Measurements from ENCODE around the gene CYP21A2.
A peak's percentile ranks its signal among the peaks of the same experiment; 100 is the strongest.
"Not testable (repeated sequence)": the region's sequence is repeated elsewhere in the genome, so short reads cannot be mapped to it uniquely, and the experiment has no call there.

Gene CYP21A2

DNA sequence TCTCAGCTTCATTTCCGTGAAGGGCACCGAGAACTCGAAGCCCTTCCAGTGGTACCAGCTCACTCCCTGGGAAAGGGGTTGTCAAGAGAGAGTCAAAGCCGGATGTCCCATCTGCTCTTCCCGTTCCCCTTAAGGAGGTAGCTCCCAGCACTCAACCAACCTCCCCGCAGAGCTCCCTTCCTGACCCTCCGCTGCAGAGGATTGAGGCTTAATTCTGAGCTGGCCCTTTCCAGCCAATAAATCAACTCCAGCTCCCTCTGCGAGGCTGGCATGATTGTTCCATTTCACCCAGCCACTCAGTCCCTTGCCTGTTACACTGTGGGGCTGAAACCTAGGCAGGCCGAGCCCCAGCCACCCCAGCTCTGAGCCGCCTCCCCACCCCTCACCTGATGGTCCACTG lies 3.2 kb downstream of the CYP21A2 start:
- not testable (repeated sequence) for DNase-seq

DNA sequence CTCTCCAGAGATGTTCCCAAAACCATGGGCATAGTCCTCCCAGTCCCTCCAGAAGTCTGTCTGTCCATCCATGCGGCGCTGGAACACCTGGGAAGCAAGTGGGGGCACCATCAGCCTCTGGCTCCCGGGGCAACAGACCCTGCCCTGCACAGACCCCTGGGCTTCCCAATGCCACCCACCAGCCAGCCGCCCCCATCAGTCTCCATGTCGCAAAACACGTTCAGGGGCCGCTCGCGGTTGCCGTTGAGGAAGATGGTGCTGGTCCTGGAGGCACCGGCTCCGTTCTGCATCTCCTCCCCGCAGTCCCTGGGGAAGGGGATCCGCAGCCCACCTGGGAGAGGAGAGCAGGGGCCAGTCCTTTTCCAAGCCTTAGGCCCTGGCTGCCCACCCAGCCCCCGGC lies 4.1 kb downstream of the CYP21A2 start:
- H3K9me3 ChIP-seq; DNase-seq; H3K4me3 ChIP-seq; H3K27me3 ChIP-seq; H3K27ac ChIP-seq; H3K36me3 ChIP-seq; intact Hi-C loops (cut with DNase I; ENCODE audit: low total_unique reads): not testable (repeated sequence)
- peaks cover 0 to 14% (median 7%) of the 10 kb centered on the region in 4 donors for H3K4me1 ChIP-seq

More for the DNA sequence above, 3.2 kb downstream of the CYP21A2 start:
- H3K4me1 ChIP-seq; H3K36me3 ChIP-seq; intact Hi-C loops (cut with DNase I; ENCODE audit: low total_unique reads); H3K27me3 ChIP-seq; H3K9me3 ChIP-seq; H3K4me3 ChIP-seq; H3K27ac ChIP-seq: not testable (repeated sequence)

DNA sequence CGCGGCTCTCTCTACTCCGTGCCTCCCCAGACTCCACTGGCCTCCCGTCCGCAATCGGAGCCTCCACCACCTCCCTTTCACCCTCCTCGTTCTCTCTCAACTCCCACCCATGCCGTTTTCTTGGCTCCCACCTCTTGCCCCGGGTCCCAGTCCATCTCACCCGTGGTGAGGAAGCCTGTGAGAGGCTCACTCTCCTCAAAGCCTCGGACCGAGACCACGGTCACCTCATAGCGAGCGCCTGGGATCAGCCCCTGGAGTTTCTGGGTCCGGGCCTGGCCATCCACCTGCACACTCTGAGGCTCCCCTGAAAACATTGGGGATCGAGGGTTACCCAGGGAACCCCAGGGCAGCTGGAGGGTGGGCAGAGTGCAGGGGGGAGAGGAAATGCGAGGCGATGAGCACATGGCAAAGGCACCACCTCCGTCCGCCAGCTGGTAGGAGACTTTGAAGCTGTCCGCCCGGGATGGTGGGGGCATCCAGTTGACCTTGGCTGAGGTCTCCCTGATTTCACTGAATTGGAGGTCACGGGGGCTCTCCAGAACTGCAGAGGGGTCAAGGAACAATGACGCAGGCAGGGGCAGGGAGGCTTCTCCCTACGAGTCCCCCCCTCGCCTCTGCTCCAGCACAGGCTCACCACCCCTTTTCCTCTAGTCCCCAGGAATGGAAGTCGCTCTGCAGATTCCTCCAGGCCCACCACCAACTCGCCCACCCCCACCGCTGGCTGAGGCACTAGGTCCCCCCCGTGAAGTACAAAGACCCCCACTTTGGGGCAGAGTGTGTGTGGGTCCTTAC lies 5.6 kb downstream of the CYP21A2 start:
- H3K27me3 ChIP-seq; DNase-seq; H3K9me3 ChIP-seq; H3K27ac ChIP-seq; H3K4me3 ChIP-seq; intact Hi-C loops (cut with DNase I; ENCODE audit: low total_unique reads); H3K36me3 ChIP-seq: not testable (repeated sequence)
- peaks cover 0 to 27% (median 20%) of the 10 kb centered on the region in 4 donors for H3K4me1 ChIP-seq

DNA sequence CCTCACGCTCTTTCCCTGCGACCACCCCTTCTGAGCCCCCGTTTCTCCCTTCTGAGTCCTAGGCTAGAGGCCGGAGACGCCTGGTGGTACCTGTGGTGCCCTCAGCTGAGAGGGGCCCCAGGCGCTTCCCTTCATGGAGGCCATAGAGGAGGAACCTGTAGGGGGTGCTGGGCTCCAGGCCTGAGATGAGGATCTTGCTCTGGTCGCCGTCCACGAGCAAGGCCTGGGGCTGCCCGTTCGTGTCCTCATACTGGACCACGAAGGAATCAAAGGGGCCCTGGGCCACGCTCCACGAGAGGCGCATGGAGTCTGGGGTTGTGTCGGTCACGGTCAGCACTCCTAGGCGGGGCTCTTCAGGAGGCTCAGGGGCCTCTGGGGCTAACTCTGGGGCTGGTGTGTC lies 6.7 kb downstream of the CYP21A2 start:
- H3K27me3 ChIP-seq; DNase-seq; intact Hi-C loops (cut with DNase I; ENCODE audit: low total_unique reads); H3K4me3 ChIP-seq; H3K36me3 ChIP-seq; H3K27ac ChIP-seq; H3K9me3 ChIP-seq: not testable (repeated sequence)
- H3K4me1 ChIP-seq, result peaks cover 0 to 27% (median 20%) of the 10 kb centered on the region in 4 donors

DNA sequence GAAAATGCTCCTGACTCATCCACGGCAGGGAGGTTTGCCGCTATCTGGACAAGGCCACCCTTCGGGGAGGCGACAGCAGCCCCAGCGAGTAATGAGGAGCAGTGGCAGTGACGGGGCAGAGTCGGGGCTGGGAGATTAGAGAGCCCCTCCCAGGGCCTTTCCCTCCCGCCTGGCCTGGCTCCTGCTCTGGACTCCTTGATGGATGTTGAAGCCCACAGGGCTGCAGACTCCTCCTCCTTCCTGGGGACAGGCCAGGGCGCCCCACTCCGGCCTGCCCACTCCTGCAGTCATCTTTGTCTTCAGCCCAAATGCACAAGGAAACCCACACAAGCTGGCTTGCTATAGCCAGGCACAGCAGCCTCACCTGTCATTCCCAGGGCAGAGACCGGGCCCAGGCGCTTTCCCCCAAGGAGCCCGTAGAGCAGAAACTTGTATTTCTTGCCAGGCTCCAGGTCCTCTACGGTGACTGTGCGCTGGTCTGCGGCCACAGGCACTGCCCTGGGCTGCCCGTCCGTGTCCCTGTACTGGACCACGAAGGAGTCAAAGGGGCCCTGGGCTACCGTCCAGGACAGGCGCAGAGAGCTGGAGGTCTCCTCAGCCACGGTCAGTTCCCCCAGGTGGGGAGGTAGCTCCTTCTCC lies 7.7 kb downstream of the CYP21A2 start:
- TF ChIP-seq, protein P1, sequence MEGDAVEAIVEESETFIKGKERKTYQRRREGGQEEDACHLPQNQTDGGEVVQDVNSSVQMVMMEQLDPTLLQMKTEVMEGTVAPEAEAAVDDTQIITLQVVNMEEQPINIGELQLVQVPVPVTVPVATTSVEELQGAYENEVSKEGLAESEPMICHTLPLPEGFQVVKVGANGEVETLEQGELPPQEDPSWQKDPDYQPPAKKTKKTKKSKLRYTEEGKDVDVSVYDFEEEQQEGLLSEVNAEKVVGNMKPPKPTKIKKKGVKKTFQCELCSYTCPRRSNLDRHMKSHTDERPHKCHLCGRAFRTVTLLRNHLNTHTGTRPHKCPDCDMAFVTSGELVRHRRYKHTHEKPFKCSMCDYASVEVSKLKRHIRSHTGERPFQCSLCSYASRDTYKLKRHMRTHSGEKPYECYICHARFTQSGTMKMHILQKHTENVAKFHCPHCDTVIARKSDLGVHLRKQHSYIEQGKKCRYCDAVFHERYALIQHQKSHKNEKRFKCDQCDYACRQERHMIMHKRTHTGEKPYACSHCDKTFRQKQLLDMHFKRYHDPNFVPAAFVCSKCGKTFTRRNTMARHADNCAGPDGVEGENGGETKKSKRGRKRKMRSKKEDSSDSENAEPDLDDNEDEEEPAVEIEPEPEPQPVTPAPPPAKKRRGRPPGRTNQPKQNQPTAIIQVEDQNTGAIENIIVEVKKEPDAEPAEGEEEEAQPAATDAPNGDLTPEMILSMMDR (IDR thresholded peaks at IDR 0.05), result no peak
- peaks cover 0 to 4% (median 3%) of the 10 kb centered on the region in 3 donors for H3K36me3 ChIP-seq
- no peak overlapping the region for H3K4me3 ChIP-seq
- no peaks in the 10 kb centered on the region for H3K27me3 ChIP-seq
- intact Hi-C loops (cut with DNase I; ENCODE audit: low total_unique reads), result no loop called here
- no peaks in the 10 kb centered on the region for H3K9me3 ChIP-seq
- H3K27ac ChIP-seq, result peak overlapping the region; percentile 53 to 74
- DNase-seq, result peak in 1 of 2 donors; percentile 73
- H3K4me1 ChIP-seq, result peaks cover 0 to 27% (median 20%) of the 10 kb centered on the region in 4 donors

DNA sequence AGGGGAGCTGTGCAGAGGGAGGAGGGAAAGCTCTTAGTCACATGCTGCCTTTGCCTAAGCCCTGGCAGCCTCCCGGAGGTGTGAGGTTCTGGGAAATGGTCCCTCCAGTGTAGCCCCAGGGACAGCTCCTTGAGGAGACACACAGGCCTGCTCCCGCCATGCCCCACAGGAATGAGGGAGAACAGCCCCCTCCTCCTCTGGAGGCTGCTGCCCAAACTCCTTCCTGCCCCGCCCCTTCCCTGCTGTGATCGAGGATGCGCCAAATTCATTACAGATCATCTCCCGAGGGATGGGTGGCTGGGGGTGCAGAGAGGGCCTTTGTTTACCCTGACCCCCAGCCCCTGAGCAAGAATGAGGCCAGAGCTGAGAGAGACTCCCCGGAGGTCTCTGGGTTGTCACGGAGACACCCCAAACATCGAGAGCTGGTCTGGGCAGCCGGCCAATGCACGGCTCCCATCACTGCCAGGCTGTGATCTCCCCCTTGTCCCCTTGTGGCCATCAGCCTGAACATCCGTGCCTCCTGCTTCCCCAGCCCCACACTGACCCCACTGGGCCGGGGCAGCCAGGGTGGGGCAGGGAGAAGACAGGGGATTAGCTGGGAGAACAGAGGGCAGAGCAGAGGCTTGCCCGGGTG lies 8.4 kb downstream of the CYP21A2 start:
- Histone ChIP-seq H3K36me3 (peaks cover 0 to 4% (median 3%) of the 10 kb centered on the region in 3 donors), H3K27ac (peak overlapping the region; percentile 53 to 74), H3K4me1 (peaks cover 0 to 27% (median 20%) of the 10 kb centered on the region in 4 donors), H3K4me3 (no peak overlapping the region), H3K9me3 (no peaks in the 10 kb centered on the region), H3K27me3 (no peaks in the 10 kb centered on the region)
- TF ChIP-seq, protein P1 (IDR thresholded peaks at IDR 0.05), result no peak
- intact Hi-C loops (cut with DNase I; ENCODE audit: low total_unique reads), result no loop called here
- DNase-seq, result peak; percentile 67 to 79

DNA sequence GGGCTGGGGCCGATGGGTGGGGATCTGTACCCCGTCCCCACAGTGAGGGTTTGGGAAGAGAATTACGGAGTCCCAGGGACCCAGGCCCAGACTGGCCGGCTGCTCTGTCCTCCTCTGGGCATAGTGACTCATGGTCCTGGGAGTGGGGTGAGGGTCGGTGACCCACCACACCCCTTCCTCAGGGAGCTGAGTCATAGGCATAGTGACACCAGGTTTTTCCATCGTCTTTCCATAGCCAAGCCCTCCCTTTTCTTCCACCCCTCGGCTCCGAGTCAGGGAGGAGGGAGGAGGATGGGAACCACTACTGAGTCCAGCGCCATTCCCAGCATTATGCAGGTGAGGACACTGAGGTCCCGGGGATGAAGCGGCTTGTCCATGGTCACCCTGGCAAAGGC lies 8.9 kb downstream of the CYP21A2 start:
- Histone ChIP-seq H3K9me3 (no peaks in the 10 kb centered on the region), H3K4me3 (no peak overlapping the region), H3K4me1 (peaks cover 0 to 27% (median 20%) of the 10 kb centered on the region in 4 donors), H3K36me3 (peaks cover 0 to 6% (median 3%) of the 10 kb centered on the region in 3 donors), H3K27ac (peak overlapping the region; percentile 53 to 74), H3K27me3 (no peaks in the 10 kb centered on the region)
- TF ChIP-seq, protein P1 (IDR thresholded peaks at IDR 0.05), result no peak
- DNase-seq, result peak; percentile 79 to 86
- intact Hi-C loops (cut with DNase I; ENCODE audit: low total_unique reads), result no loop called here

Data from tibial artery (tissue), 4 donors.